Activated CD8-positive, alpha-beta memory T cell treated with anti-CD3 and anti-CD28 coated beads, Interleukin-2, amount 50 U/mL, for 48 hours (primary cell): ENCODE results near the gene ST6GALNAC3.
"Not testable (repeated sequence)": the region's sequence is repeated elsewhere in the genome, so short reads cannot be mapped to it uniquely, and the experiment has no call there.

Source experiments
- DNase-seq: peaks from one replicate; pipeline ENCODE4 v3.0.0-alpha.2; 2020

Gene ST6GALNAC3

GRCh38 chr1:76601465-76601864, 526.9 kb downstream of the ST6GALNAC3 start:
- no peak for DNase-seq

- no peak for DNase-seq
Observed at GRCh38 chr1:76607717-76608116, 533.2 kb downstream of the ST6GALNAC3 start.

- no peak for DNase-seq
Observed at GRCh38 chr1:76611770-76612445, 537.4 kb downstream of the ST6GALNAC3 start.

- no peak for DNase-seq
Observed at GRCh38 chr1:76613886-76614285, 539.3 kb downstream of the ST6GALNAC3 start.

- no peak for DNase-seq
Observed at GRCh38 chr1:76615253-76616035, 540.9 kb downstream of the ST6GALNAC3 start.

- no peak for DNase-seq
Observed at GRCh38 chr1:76620371-76620770, 545.8 kb downstream of the ST6GALNAC3 start.

- no peak for DNase-seq
Observed at GRCh38 chr1:76622774-76623528, 548.4 kb downstream of the ST6GALNAC3 start.

GRCh38 chr1:76625886-76626678, 551.5 kb downstream of the ST6GALNAC3 start:
- DNase-seq, result no peak

- no peak for DNase-seq
Observed at GRCh38 chr1:76627498-76627897, 553.0 kb downstream of the ST6GALNAC3 start.

- no peak for DNase-seq
Observed at GRCh38 chr1:76627901-76628300, 553.4 kb downstream of the ST6GALNAC3 start.

- no peak for DNase-seq
Observed at GRCh38 chr1:76632136-76632535, 557.6 kb downstream of the ST6GALNAC3 start.

- no peak for DNase-seq
Observed at GRCh38 chr1:76635784-76636183, 561.2 kb downstream of the ST6GALNAC3 start.

- no peak for DNase-seq
Observed at GRCh38 chr1:76639181-76639580, 564.6 kb downstream of the ST6GALNAC3 start.

GRCh38 chr1:76640092-76640491, 565.5 kb downstream of the ST6GALNAC3 start:
- DNase-seq, result no peak

GRCh38 chr1:76640723-76641122, 566.2 kb downstream of the ST6GALNAC3 start:
- DNase-seq, result no peak

GRCh38 chr1:76644139-76644538, 569.6 kb downstream of the ST6GALNAC3 start:
- no peak for DNase-seq

- not testable (repeated sequence) for DNase-seq
Observed at GRCh38 chr1:76652860-76653259, 578.3 kb downstream of the ST6GALNAC3 start.

GRCh38 chr1:76657623-76658022, 583.1 kb downstream of the ST6GALNAC3 start:
- DNase-seq, result no peak

- no peak for DNase-seq
Observed at GRCh38 chr1:76659171-76659940, 584.8 kb downstream of the ST6GALNAC3 start.

GRCh38 chr1:76661531-76661930, 587.0 kb downstream of the ST6GALNAC3 start:
- no peak for DNase-seq

GRCh38 chr1:76666499-76666898, 592.0 kb downstream of the ST6GALNAC3 start:
- no peak for DNase-seq

- DNase-seq, result no peak
Observed at GRCh38 chr1:76668046-76668445, 593.5 kb downstream of the ST6GALNAC3 start.
